Stimulated activated CD4-positive, alpha-beta T cell treated with anti-CD3 and anti-CD28 coated beads, TNF-alpha, amount 100 ng/mL, for 4 hours (primary cell): ENCODE measurements around the gene AFP.

Source experiments
- DNase-seq, 3 experiments: peaks; one replicate each; pipeline ENCODE4 v3.0.0-alpha.2; 2020; ENCODE audit warnings: low read depth in 3 of 3

AFP gene

GRCh38 chr4:73460913-73461522, 25.0 kb downstream of the AFP start:
- DNase-seq: no peak

- no peak for DNase-seq
Observed at GRCh38 chr4:73468170-73468569, 32.1 kb downstream of the AFP start.

GRCh38 chr4:73470728-73471127, 34.7 kb downstream of the AFP start:
- no peak for DNase-seq

DNA sequence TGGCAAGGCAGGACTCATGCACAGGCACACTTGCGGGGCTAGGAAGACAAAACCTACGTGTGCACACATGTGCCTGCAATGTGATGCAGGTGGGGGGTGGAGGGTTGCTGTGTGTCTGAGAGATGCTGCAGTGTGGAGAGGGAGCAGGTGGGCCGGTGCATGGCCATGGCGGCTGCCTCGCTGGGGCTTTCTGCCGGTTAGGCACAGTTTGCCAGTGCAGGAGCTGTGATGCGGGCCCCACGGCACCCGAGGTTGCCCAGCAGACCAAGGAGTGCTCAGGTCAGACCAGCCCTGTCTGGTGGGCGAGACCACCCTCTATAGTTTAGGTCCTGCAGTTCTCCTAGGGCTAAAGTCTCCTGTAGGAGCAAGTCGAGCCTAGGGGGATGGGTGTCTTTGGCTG, 41.2 kb downstream of the AFP start:
- DNase-seq: no peak

GRCh38 chr4:73479323-73479722, 43.3 kb downstream of the AFP start:
- DNase-seq: no peak

- no peak for DNase-seq
Observed at GRCh38 chr4:73481358-73481757, 45.3 kb downstream of the AFP start, which contains the start of gene AFM. Gene AFM, plus strand, starts transcription at chr4:73481745. Its CDS starts 31 bp downstream, at chr4:73481776.

DNA sequence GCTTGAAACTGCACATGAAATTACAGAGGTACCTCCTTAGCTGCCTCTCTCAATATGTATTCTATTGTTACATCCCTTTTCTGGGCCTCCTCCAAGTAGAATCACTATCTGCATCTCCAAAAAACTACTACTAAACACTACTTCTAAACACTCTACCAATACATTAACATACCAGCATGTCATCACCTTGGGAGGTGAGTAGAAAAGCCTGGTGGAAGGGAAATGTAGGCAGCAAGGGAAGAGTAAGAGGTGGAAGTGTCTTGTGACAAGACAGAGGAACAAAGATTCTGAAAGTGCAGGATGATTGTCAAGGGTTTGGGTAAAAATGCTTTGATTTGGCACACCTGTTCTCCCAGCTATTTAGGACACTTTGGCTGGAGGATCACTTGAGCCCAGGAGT, 49.1 kb downstream of the AFP start:
- DNase-seq: no peak

DNA sequence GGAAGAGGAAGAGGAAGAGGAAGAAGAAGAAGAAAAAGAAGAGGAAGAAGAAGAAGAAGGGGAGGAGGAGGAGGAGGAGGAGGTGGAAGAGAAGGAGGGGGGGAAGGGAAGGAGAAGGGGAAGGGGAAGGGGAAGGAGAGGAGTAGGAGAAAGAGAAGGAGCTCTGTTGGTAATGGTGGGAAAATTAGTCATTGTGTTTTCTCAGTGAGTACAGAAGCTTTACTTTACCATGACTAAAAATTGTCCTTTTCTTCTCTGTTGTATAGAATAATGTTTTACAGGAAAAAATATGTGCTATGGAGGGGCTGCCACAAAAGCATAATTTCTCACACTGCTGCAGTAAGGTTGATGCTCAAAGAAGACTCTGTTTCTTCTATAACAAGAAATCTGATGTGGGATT, 49.6 kb downstream of the AFP start:
- DNase-seq: no peak

GRCh38 chr4:73486497-73486896, 50.5 kb downstream of the AFP start:
- DNase-seq: no peak

DNA sequence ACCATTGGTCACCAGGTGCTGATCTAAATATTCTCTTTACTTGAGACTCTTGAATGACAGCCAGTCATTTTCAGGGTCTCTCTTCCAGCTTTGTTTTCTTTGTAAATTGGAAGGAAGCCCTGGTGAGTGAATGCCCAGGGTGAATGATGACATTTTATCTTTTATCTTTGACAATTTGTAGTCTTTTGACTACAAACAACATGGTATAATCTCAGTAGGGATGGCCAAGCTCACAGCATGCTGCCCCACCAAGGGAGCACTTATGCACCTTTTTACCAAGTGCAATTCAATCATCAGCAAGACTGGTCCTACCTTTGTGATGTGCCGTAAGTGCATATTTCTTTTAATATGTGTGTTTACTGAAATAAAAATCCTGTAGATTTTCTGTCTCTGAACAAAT, 51.2 kb downstream of the AFP start:
- no peak for DNase-seq

- no peak for DNase-seq
Observed at GRCh38 chr4:73499996-73500765, 64.2 kb downstream of the AFP start.

- DNase-seq: no peak
Observed at GRCh38 chr4:73501664-73502265, 65.7 kb downstream of the AFP start.

- no peak for DNase-seq
Observed at GRCh38 chr4:73505567-73505966, 69.5 kb downstream of the AFP start.
